H9 (cell line): ENCODE results near the gene SLC46A1. TPM values are rescaled to one million over a fixed set of nuclear protein-coding genes. Genes with fewer than 3 reads are reported as not detected.

Experiments
- DNase-seq: peaks from one replicate; pipeline ENCODE4 v3.0.0-alpha.2; 2017
- H2AFZ ChIP-seq: one replicate; pipeline ENCODE4 v1.6.1; 2013; ENCODE audit warnings: mild to moderate bottlenecking, low read length, control low read depth, moderate library complexity
- H2AK5ac ChIP-seq: 2 replicates; pipeline ENCODE4 v1.6.1; 2013; ENCODE audit warnings: low read length, control low read depth, mixed read lengths; ENCODE audit not compliant: insufficient read length
- H2BK120ac ChIP-seq: one replicate; pipeline ENCODE4 v1.6.1; 2013; ENCODE audit warnings: low read depth, mild to moderate bottlenecking, low read length, control low read depth, inconsistent platforms; ENCODE audit not compliant: poor library complexity, severe bottlenecking
- H2BK12ac ChIP-seq: 2 replicates; pipeline ENCODE4 v1.6.1; 2013; ENCODE audit warnings: low read length, control low read depth, mixed read lengths, low read depth; ENCODE audit not compliant: insufficient read length
- H2BK15ac ChIP-seq: 2 replicates; pipeline ENCODE4 v1.6.1; 2013; ENCODE audit warnings: low read depth, low read length, control low read depth
- H2BK20ac ChIP-seq: one replicate; pipeline ENCODE4 v1.6.1; 2013; ENCODE audit warnings: low read depth, mild to moderate bottlenecking, low read length, control low read depth, inconsistent platforms; ENCODE audit not compliant: poor library complexity, severe bottlenecking
- H2BK5ac ChIP-seq: 2 replicates; pipeline ENCODE4 v1.6.1; 2013; ENCODE audit warnings: low read length, control low read depth, mixed read lengths; ENCODE audit not compliant: insufficient read length
- H3K14ac ChIP-seq: 2 replicates; pipeline ENCODE4 v1.6.1; 2013; ENCODE audit warnings: low read length, control low read depth; ENCODE audit not compliant: insufficient read depth
- H3K18ac ChIP-seq: 2 replicates; pipeline ENCODE4 v1.6.1; 2013; ENCODE audit warnings: low read depth, mild to moderate bottlenecking, mixed read lengths, low read length, control low read depth; ENCODE audit not compliant: insufficient read length
- H3K23ac ChIP-seq: 2 replicates; pipeline ENCODE4 v1.6.1; 2013; ENCODE audit warnings: low read length, control low read depth, mixed read lengths, low read depth; ENCODE audit not compliant: insufficient read length
- H3K23me2 ChIP-seq: 2 replicates; pipeline ENCODE4 v1.6.1; 2013; ENCODE audit warnings: low read depth, mild to moderate bottlenecking, mixed read lengths, low read length, control low read depth; ENCODE audit not compliant: insufficient read length, poor library complexity, severe bottlenecking
- H3K27ac ChIP-seq: 2 replicates; pipeline ENCODE4 v1.5.1; 2013; ENCODE audit warnings: low read length, control low read depth, mixed read lengths, low read depth; ENCODE audit not compliant: insufficient read length
- H3K27me3 ChIP-seq: 2 replicates; pipeline ENCODE4 v1.6.1; 2013; ENCODE audit warnings: low read length, control low read depth, inconsistent platforms; ENCODE audit not compliant: insufficient read depth
- H3K4ac ChIP-seq: 2 replicates; pipeline ENCODE4 v1.6.1; 2013; ENCODE audit warnings: low read depth, mild to moderate bottlenecking, control low read depth, inconsistent platforms, low read length, moderate library complexity
- H3K4me1 ChIP-seq: 2 replicates; pipeline ENCODE4 v1.6.1; 2013; ENCODE audit warnings: low read length, control low read depth, inconsistent platforms; ENCODE audit not compliant: insufficient read depth
- H3K4me2 ChIP-seq: 2 replicates; pipeline ENCODE4 v1.6.1; 2013; ENCODE audit warnings: low read length, control low read depth, mixed read lengths; ENCODE audit not compliant: insufficient read length, insufficient read depth
- H3K56ac ChIP-seq: 2 replicates; pipeline ENCODE4 v1.6.1; 2013; ENCODE audit warnings: low read depth, mild to moderate bottlenecking, mixed read lengths, low read length, control low read depth; ENCODE audit not compliant: insufficient read length
- H3K79me1 ChIP-seq: 2 replicates; pipeline ENCODE4 v1.6.1; 2013; ENCODE audit warnings: low read depth, mild to moderate bottlenecking, moderate library complexity, low read length, control low read depth, inconsistent platforms; ENCODE audit not compliant: insufficient read depth, poor library complexity, severe bottlenecking
- H3K79me2 ChIP-seq: 2 replicates; pipeline ENCODE4 v1.6.1; 2013; ENCODE audit warnings: low read length, control low read depth, inconsistent platforms; ENCODE audit not compliant: insufficient read depth
- H3K9ac ChIP-seq: 2 replicates; pipeline ENCODE4 v1.6.1; 2013; ENCODE audit warnings: low read length, control low read depth, mixed read lengths; ENCODE audit not compliant: insufficient read length; ENCODE audit errors: extremely low read depth
- H3K9me3 ChIP-seq: one replicate; pipeline ENCODE4 v1.6.1; 2013; ENCODE audit warnings: low read depth, low read length, inconsistent platforms; ENCODE audit not compliant: control insufficient read depth
- H3T11ph ChIP-seq: one replicate; pipeline ENCODE4 v1.6.1; 2013; ENCODE audit warnings: mild to moderate bottlenecking, low read length, control low read depth, inconsistent platforms
- H4K20me1 ChIP-seq: one replicate; pipeline ENCODE4 v1.6.1; 2013; ENCODE audit not compliant: control insufficient read depth, insufficient read length, insufficient read depth
- H4K5ac ChIP-seq: 2 replicates; pipeline ENCODE4 v1.6.1; 2013; ENCODE audit warnings: low read depth, mild to moderate bottlenecking, mixed read lengths, low read length, control low read depth; ENCODE audit not compliant: insufficient read length
- H4K8ac ChIP-seq: replicated peaks from 2 replicates; pipeline ENCODE4 v1.6.1; 2013; ENCODE audit warnings: low read length, control low read depth, mixed read lengths, low read depth; ENCODE audit not compliant: insufficient read length
- H4K91ac ChIP-seq: 2 replicates; pipeline ENCODE4 v1.6.1; 2013; ENCODE audit warnings: low read depth, mild to moderate bottlenecking, moderate library complexity, mixed read lengths, low read length, control low read depth; ENCODE audit not compliant: insufficient read length
- H3K27ac Mint-ChIP-seq, 3 experiments: 2 replicates in 2 of 3; 3 replicates in 1 of 3; pipeline ENCODE4 v1.8.0; 2020 to 2021; ENCODE audit warnings: mixed read lengths in 3 of 3, mild to moderate bottlenecking in 1 of 3, moderate library complexity in 1 of 3
- H3K27me3 Mint-ChIP-seq: 2 replicates; pipeline ENCODE4 v1.8.0; 2021; ENCODE audit warnings: low read depth, mild to moderate bottlenecking, moderate library complexity, mixed read lengths
- H3K36me3 Mint-ChIP-seq, 3 experiments: 2 replicates in 2 of 3; 3 replicates in 1 of 3; pipeline ENCODE4 v1.8.0; 2020 to 2021; ENCODE audit warnings: low read depth in 3 of 3, mixed read lengths in 3 of 3; ENCODE audit not compliant: insufficient read depth in 1 of 3
- H3K4me1 Mint-ChIP-seq, 2 experiments: 2 replicates each; pipeline ENCODE4 v1.8.0; 2020; ENCODE audit warnings: mixed read lengths in 2 of 2
- H3K4me3 Mint-ChIP-seq, 2 experiments: 2 replicates in 1 of 2; 3 replicates in 1 of 2; pipeline ENCODE4 v1.8.0; 2020 to 2021; ENCODE audit warnings: mild to moderate bottlenecking in 2 of 2, mixed read lengths in 2 of 2, moderate library complexity in 1 of 2
- H3K9me3 Mint-ChIP-seq, 2 experiments: 2 replicates in 1 of 2; 3 replicates in 1 of 2; pipeline ENCODE4 v1.8.0; 2020; ENCODE audit warnings: mild to moderate bottlenecking in 2 of 2, mixed read lengths in 2 of 2, moderate library complexity in 1 of 2
- CTCF ChIP-seq: fragments of 200-600 bp; sonication (generic); conservative IDR thresholded peaks from 3 replicates; pipeline ENCODE4 v1.8.0; 2021; ENCODE audit warnings: antibody characterized with exemption, mild to moderate bottlenecking
- WGBS: extraction: QIAGEN DNeasy Blood & Tissue Kit; methylation state at CpG from one replicate; pipeline ENCODE4 v1.1.7; 2013; ENCODE audit warnings: missing lambda C conversion rate, low lambda C conversion rate, mixed read lengths; ENCODE audit not compliant: insufficient read length; ENCODE audit errors: extremely low coverage; 5-methylcytosine and 5-hydroxymethylcytosine counted together
- total RNA-seq: library from RNA; stranded (reverse); gene quantifications from 2 replicates; pipeline ENCODE4 v1.2.1, GENCODE V29; 2021

SLC46A1 gene
- total RNA-seq, 1 experiment from 2014 or later: 8.7 TPM

- no peak overlapping the region for H3K27ac ChIP-seq
- H2BK5ac ChIP-seq: no peak overlapping the region
- no peaks in the 10 kb centered on the region for H3K79me2 ChIP-seq
- no peaks in the 10 kb centered on the region for H3K9me3 ChIP-seq
- H2BK15ac ChIP-seq: no peak overlapping the region
- no peak overlapping the region for H2AK5ac ChIP-seq
- H2BK120ac ChIP-seq: no peak overlapping the region
- no peak overlapping the region for H4K5ac ChIP-seq
- no CpG with 5 or more reads among the region's 4 CpGs for WGBS
- peaks cover 14 to 15% of the 10 kb centered on the region in 2 experiments for H3K4me1 Mint-ChIP-seq
- no peaks in the 10 kb centered on the region for H3K4me1 ChIP-seq
- H3K23ac ChIP-seq: no peak overlapping the region
- peak overlapping the region; percentile 77 for H3K4me2 ChIP-seq
- peak overlapping the region; percentile 92 to 99 (median 96) for H3K27ac Mint-ChIP-seq
- peaks cover 5% of the 10 kb centered on the region for H3K79me1 ChIP-seq
- H3K9ac ChIP-seq: peak overlapping the region; percentile 53
- H2BK12ac ChIP-seq: no peak overlapping the region
- H3K27me3 Mint-ChIP-seq: no peaks in the 10 kb centered on the region
- no peaks in the 10 kb centered on the region for H3K27me3 ChIP-seq
- no peaks in the 10 kb centered on the region for H4K20me1 ChIP-seq
- peaks cover 6% of the 10 kb centered on the region for H3K23me2 ChIP-seq
- H3K14ac ChIP-seq: 0 out of 2 replicates have a peak overlapping the region, but pooled peaks have one; percentile 37
- no peak overlapping the region for H3K56ac ChIP-seq
- H3K18ac ChIP-seq: no peak overlapping the region
- no peak overlapping the region for H2AFZ ChIP-seq
- no peak overlapping the region for H2BK20ac ChIP-seq
- no peak overlapping the region for H3T11ph ChIP-seq
- H3K4me3 Mint-ChIP-seq: peak overlapping the region; percentile 90
- no peak for DNase-seq
- H4K91ac ChIP-seq: no peak overlapping the region
- H3K9me3 Mint-ChIP-seq: no peaks in the 10 kb centered on the region; a peak in 1 of 5 replicates
- TF ChIP-seq CTCF: no peak
- H4K8ac ChIP-seq: no peak overlapping the region
- no peak overlapping the region for H3K4ac ChIP-seq
- H3K36me3 Mint-ChIP-seq: peaks cover 30 to 55% (median 48%) of the 10 kb centered on the region in 3 experiments; a peak in 6 of 7 replicates
Observed at GRCh38 chr17:28357901-28358197, 48.2 kb downstream of the SLC46A1 start.
